Neutrophil (primary cell): ENCODE data around the gene ZNF813.

Experiments
- H3K27ac ChIP-seq: fragments of 200-600 bp; sonication (generic); 2 replicates; pipeline ENCODE4 v1.5.1; 2016; ENCODE audit warnings: mild to moderate bottlenecking, moderate library complexity
- H3K27me3 ChIP-seq: fragments of 200-600 bp; sonication (generic); 2 replicates; pipeline ENCODE4 v1.6.0; 2016; ENCODE audit warnings: mild to moderate bottlenecking
- H3K36me3 ChIP-seq: fragments of 200-600 bp; sonication (generic); 2 replicates; pipeline ENCODE4 v1.5.1; 2017
- H3K4me1 ChIP-seq, 2 experiments: fragments of 200-600 bp in 1 of 2; sonication (generic) in 1 of 2; 1 replicate in 1 of 2; 2 replicates in 1 of 2; pipeline versions ENCODE4 v1.5.1 to v1.6.1; 2013 to 2016; ENCODE audit warnings: low read depth in 1 of 2, low read length in 1 of 2, mild to moderate bottlenecking in 1 of 2, moderate library complexity in 1 of 2; ENCODE audit not compliant: control insufficient read depth in 1 of 2, insufficient read depth in 1 of 2
- H3K4me3 ChIP-seq, 2 experiments: fragments of 200-600 bp in 1 of 2; sonication (generic) in 1 of 2; 1 replicate in 1 of 2; 2 replicates in 1 of 2; pipeline ENCODE4 v1.5.1; 2013 to 2016; ENCODE audit warnings: low read depth in 1 of 2, low read length in 1 of 2, mild to moderate bottlenecking in 1 of 2, moderate library complexity in 1 of 2
- H3K9me3 ChIP-seq: fragments of 200-600 bp; sonication (generic); 2 replicates; pipeline ENCODE4 v1.5.1; 2016
- TF ChIP-seq, protein P1 (sequence below): fragments of 200-600 bp; sonication (generic); IDR thresholded peaks from 2 replicates; pipeline ENCODE4 v1.5.1; 2016; ENCODE audit warnings: antibody characterized with exemption

ZNF813 gene

DNA sequence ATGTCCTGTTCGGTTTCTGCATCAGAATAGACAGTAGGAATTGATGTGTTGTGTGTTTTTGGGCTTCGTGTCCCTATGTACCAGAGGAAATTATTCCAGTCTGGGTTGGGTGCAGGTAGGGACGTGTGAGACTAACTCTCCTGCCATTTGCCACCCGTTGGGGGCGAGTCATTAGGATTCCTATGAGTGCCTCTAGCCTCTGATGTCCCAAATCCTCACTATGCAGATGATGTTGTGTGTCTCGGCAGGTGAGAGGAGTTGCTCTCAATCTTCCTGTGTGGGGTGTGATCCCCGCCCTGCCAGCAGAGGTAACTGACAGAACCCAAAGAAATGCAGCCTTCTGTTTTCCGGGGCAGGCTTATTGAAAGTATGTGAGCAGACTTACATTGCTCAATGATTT lies 39.2 kb downstream of the ZNF813 start:
- H3K4me3 ChIP-seq = no peak overlapping the region
- no peaks in the 10 kb centered on the region for H3K36me3 ChIP-seq
- peaks cover 15% of the 10 kb centered on the region for H3K27me3 ChIP-seq
- H3K27ac ChIP-seq = no peak overlapping the region
- TF ChIP-seq, protein P1, sequence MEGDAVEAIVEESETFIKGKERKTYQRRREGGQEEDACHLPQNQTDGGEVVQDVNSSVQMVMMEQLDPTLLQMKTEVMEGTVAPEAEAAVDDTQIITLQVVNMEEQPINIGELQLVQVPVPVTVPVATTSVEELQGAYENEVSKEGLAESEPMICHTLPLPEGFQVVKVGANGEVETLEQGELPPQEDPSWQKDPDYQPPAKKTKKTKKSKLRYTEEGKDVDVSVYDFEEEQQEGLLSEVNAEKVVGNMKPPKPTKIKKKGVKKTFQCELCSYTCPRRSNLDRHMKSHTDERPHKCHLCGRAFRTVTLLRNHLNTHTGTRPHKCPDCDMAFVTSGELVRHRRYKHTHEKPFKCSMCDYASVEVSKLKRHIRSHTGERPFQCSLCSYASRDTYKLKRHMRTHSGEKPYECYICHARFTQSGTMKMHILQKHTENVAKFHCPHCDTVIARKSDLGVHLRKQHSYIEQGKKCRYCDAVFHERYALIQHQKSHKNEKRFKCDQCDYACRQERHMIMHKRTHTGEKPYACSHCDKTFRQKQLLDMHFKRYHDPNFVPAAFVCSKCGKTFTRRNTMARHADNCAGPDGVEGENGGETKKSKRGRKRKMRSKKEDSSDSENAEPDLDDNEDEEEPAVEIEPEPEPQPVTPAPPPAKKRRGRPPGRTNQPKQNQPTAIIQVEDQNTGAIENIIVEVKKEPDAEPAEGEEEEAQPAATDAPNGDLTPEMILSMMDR = no peak
- no peaks in the 10 kb centered on the region for H3K9me3 ChIP-seq
- H3K4me1 ChIP-seq = no peaks in the 10 kb centered on the region

DNA sequence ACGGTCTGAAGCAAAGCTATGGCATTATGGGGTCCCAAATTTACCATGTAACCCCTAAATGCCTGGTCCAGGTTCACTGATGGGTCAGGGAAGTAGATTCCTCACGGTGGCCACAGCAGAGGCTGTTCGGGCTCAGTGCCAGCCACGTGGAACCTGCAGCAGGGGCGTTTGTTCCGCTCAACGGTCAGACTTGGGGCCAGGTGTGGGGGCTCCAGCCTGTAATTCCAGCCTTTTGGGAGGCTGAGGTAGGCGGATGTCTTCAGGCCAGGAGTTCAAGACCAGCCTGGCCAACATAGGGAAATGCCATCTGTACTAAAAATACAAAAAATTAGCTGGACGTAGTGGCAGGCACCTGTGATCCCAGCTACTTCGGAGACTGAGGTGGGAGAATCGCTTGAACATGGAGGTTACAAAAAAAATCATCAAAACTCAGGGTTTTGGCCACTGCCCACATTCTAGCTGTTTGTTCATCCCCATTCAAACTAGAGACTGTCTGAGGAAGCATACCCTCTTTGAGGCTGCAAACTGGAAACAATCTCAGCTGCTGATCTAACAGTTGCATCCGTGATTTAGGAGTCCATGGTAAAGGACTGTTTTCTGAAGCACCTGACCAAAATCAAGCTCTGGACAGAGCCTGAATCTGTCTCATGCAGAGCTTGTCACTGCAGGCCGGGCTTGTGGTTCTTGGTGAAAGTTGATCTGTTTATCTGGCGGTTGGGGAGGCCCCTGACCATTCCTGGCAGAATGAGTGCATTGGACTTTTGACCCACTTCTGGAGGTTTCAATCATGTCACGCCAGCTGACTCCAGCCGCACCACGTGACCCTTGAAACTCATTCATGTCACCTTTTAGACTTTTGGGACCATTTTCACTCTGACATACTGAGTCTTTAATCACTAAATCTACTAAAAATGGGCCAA lies 40.2 kb downstream of the ZNF813 start:
- H3K4me3 ChIP-seq = no peak overlapping the region
- H3K4me1 ChIP-seq = no peaks in the 10 kb centered on the region
- H3K27ac ChIP-seq = no peak overlapping the region
- TF ChIP-seq, protein P1 = no peak
- no peaks in the 10 kb centered on the region for H3K36me3 ChIP-seq
- H3K9me3 ChIP-seq = no peaks in the 10 kb centered on the region
- peaks cover 15% of the 10 kb centered on the region for H3K27me3 ChIP-seq

DNA sequence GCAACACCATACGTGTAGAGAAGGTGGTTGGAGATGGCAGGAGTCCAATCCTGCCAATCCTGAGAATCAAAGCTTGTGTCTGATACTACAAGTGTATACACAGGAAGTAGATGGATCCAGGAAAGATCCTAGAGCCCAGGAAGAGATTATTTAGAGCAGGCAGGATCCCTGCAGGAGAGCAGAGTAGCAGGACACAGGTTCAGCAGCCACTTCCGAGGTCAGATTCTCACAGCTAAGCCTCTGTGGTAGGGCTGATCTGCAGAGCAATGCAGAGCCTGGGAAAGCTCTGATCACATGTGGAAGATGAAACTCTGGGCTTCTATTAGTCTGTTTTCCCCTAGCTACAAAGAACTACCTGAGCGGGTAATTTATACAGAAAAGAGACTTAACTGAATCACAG lies 41.9 kb downstream of the ZNF813 start:
- no peaks in the 10 kb centered on the region for H3K9me3 ChIP-seq
- no peak overlapping the region for H3K4me3 ChIP-seq
- no peak overlapping the region for H3K27ac ChIP-seq
- H3K36me3 ChIP-seq = no peaks in the 10 kb centered on the region
- H3K27me3 ChIP-seq = peaks cover 9% of the 10 kb centered on the region
- no peaks in the 10 kb centered on the region for H3K4me1 ChIP-seq
- TF ChIP-seq, protein P1 = no peak

DNA sequence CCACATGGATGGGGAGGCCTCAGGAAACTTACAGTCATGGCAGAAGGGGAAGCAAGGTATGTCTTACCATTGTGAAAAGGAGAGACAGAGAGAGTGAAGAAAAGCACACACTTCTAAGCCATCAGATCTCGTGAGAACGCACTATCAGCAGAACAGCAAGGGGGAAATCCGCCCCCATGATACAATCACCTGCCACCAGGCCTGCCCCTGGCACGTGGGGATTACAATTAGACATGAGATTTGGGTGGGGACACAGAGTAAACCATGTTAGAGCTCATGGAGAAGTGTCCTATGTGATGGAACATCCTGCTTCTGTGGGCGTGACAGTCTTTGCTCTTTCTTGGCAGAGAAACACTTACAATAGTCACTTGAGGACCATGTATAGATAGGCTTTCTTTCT lies 42.3 kb downstream of the ZNF813 start:
- TF ChIP-seq, protein P1 = no peak
- peaks cover 5% of the 10 kb centered on the region for H3K27me3 ChIP-seq
- no peak overlapping the region for H3K4me3 ChIP-seq
- H3K9me3 ChIP-seq = no peaks in the 10 kb centered on the region
- H3K4me1 ChIP-seq = no peaks in the 10 kb centered on the region
- no peaks in the 10 kb centered on the region for H3K36me3 ChIP-seq
- H3K27ac ChIP-seq = no peak overlapping the region

DNA sequence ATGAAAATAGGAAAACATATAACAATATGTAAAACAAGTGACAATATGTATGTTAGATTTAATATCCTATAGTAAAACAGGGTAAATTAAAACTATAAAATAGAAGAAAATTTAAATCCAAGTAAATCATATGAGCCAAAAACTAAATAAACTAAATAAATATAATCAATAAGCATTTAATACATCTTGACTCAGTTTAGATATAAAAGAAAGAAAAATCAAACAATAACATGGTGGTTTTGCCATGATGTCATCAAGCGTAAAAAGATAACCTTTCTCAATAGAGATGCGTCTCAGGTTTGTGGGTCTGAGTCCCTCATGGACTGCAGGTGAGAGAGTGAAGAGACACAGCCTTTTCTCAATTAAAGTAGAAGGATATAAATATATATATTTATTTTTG lies 43.8 kb downstream of the ZNF813 start:
- TF ChIP-seq, protein P1 = no peak
- no peaks in the 10 kb centered on the region for H3K36me3 ChIP-seq
- H3K9me3 ChIP-seq = no peaks in the 10 kb centered on the region
- no peak overlapping the region for H3K4me3 ChIP-seq
- H3K27ac ChIP-seq = no peak overlapping the region
- no peaks in the 10 kb centered on the region for H3K4me1 ChIP-seq
- H3K27me3 ChIP-seq = no peaks in the 10 kb centered on the region
